ENCODE data around the gene ZBTB43.

DNA sequence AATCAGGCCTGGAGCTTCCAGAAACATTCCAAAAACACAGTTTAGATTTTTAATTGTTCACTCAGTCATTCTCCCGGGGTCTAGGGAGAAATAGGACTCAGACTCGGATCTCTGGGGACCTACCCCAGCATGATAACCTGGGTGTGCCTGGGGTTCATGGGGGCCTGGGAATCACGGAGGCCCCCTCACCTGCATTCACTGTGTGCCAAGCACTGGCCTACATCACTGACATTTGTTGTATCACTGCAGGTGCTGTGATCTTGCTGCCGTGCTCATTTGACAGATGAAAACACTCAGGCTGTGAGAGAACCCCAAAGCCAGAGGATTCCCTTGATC lies 22.8 kb upstream of the ZBTB43 start:
- TF ChIP-seq POLR2A (IDR thresholded peaks at IDR 0.05), result no peak
- TF ChIP-seq, protein P1, sequence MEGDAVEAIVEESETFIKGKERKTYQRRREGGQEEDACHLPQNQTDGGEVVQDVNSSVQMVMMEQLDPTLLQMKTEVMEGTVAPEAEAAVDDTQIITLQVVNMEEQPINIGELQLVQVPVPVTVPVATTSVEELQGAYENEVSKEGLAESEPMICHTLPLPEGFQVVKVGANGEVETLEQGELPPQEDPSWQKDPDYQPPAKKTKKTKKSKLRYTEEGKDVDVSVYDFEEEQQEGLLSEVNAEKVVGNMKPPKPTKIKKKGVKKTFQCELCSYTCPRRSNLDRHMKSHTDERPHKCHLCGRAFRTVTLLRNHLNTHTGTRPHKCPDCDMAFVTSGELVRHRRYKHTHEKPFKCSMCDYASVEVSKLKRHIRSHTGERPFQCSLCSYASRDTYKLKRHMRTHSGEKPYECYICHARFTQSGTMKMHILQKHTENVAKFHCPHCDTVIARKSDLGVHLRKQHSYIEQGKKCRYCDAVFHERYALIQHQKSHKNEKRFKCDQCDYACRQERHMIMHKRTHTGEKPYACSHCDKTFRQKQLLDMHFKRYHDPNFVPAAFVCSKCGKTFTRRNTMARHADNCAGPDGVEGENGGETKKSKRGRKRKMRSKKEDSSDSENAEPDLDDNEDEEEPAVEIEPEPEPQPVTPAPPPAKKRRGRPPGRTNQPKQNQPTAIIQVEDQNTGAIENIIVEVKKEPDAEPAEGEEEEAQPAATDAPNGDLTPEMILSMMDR (IDR thresholded peaks at IDR 0.05), result no peak

All from Peyer's patch (tissue), 4 donors.